ENCODE results near the gene ACOT8. TPM values are rescaled to one million over a fixed set of nuclear protein-coding genes. Genes with fewer than 3 reads are reported as not detected.

The ACOT8 gene
- total RNA-seq, 1 donor from 2014 or later = 13.4 TPM

DNA sequence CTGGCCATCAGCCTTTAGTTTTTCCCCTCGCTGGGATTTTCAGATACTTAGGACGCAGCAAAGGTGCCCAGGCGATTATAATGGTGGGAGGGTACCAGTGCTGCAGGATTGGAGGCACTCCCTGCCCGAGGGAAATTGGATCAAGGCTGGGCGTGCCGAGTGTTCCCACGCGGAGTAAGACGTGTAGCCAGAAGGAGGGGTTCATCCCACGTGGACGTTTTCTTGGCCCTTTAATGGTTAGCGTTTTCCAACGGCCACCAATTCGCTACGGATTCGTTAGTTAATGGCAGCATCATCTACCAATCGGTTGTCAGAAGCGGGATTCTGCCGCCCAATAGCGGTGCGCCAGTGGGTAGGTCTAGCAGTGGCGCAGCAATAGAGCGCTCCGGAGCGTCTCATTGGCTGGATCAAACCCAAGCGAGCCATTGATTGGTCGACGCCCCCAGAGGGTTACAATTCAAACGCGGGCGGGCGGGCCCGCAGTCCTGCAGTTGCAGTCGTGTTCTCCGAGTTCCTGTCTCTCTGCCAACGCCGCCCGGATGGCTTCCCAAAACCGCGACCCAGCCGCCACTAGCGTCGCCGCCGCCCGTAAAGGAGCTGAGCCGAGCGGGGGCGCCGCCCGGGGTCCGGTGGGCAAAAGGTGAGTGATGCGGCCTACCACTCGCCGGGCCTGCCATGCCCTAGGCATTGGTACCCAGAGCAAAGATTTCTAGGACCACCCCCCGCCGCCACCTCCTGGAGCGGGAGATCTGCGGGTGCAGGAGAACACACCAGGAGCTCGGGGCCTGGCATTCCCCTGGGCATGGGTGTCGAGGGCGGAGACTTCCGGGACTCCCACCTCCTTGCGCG, 44.8 kb downstream of the ACOT8 start, which contains the start of gene UBE2C:
UBE2C (plus strand) TSS at position 488 of the 849 bp plus-strand sequence; CDS start at position 540, 52 bp downstream.
- peak within 1 kb of the TSS; percentile 92 for H3K4me2 ChIP-seq
- H3K9ac ChIP-seq = peak within 1 kb of the TSS; percentile 81
- Mint-ChIP-seq H3K9me3 (peaks cover 3% of the 10 kb centered on the region), H3K36me3 (peaks cover 45% of the 10 kb centered on the region), H3K27ac (peak within 1 kb of the TSS; percentile 95), H3K27me3 (ENCODE audit: insufficient read depth, low read depth) (no peaks in the 10 kb centered on the region), H3K4me3 (peak within 1 kb of the TSS; percentile 99), H3K4me1 (peaks cover 30% of the 10 kb centered on the region)
- peaks cover 16% of the 10 kb centered on the region for H3K4me1 ChIP-seq
- no peak within 1 kb of the TSS for H3K27ac ChIP-seq
- peak within 1 kb of the TSS; percentile 34 for H2AFZ ChIP-seq (replicated peaks)
- peaks cover 9% of the 10 kb centered on the region for H3K36me3 ChIP-seq
- DNase-seq (ENCODE audit: low spot score) = peak; percentile 98
- H3K27me3 ChIP-seq = no peaks in the 10 kb centered on the region
- peaks cover 40% of the 10 kb centered on the region for H3F3A ChIP-seq (ENCODE audit: low read depth)
- peak within 1 kb of the TSS; percentile 98 for H3K4me3 ChIP-seq
- no peaks in the 10 kb centered on the region for H3K9me3 ChIP-seq (ENCODE audit: low read depth)
- TF ChIP-seq EZH2 (IDR thresholded peaks at IDR 0.05) (no peak), EZH2phosphoT487 (IDR thresholded peaks at IDR 0.05) (no peak)
- TF ChIP-seq, protein P1, sequence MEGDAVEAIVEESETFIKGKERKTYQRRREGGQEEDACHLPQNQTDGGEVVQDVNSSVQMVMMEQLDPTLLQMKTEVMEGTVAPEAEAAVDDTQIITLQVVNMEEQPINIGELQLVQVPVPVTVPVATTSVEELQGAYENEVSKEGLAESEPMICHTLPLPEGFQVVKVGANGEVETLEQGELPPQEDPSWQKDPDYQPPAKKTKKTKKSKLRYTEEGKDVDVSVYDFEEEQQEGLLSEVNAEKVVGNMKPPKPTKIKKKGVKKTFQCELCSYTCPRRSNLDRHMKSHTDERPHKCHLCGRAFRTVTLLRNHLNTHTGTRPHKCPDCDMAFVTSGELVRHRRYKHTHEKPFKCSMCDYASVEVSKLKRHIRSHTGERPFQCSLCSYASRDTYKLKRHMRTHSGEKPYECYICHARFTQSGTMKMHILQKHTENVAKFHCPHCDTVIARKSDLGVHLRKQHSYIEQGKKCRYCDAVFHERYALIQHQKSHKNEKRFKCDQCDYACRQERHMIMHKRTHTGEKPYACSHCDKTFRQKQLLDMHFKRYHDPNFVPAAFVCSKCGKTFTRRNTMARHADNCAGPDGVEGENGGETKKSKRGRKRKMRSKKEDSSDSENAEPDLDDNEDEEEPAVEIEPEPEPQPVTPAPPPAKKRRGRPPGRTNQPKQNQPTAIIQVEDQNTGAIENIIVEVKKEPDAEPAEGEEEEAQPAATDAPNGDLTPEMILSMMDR (IDR thresholded peaks at IDR 0.05) = no peak
- H3K79me2 ChIP-seq (ENCODE audit: low read depth) = peaks cover 36% of the 10 kb centered on the region
- peaks cover 38% of the 10 kb centered on the region for H4K20me1 ChIP-seq (ENCODE audit: low read depth)

DNA sequence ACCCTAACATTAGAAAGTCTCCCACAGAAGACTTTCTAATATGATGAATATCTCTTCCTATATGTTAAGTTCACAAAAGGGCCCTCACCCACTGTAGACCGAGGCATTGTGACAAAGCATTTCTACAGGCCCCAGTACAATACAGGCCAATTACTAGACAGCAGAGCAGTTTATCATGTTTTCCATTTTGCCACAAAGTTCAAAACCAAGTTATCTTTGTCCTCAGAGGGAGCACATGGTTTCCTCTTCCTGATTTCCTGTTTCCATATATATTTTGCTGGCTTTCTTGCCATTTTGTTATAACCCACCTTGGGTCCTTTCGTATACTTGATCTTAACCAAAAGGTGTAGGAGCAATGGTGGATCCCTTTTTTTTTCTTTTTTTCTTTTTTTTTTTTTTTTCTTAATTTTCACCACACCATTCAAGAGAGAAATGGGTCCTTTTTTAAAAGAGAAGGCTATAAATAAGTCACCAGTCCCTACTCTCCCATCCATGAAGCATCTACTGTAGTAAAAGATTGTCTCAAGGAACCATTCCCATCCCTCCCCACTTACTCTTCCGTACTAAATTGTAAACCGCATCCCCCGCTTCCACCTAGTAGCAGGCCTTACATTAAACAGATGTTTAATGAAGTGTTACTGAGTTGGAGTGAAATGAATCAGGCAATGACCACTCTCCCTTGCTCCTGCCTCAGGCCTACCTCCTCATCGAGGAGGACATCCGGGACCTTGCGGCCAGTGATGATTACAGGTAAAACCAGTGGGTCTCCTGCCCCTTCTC, 46.8 kb downstream of the ACOT8 start:
- H3K4me1 ChIP-seq = peaks cover 16% of the 10 kb centered on the region
- TF ChIP-seq EZH2 (IDR thresholded peaks at IDR 0.05) = no peak
- TF ChIP-seq, protein P1 (IDR thresholded peaks at IDR 0.05) = no peak
- no peak for TF ChIP-seq EZH2phosphoT487 (IDR thresholded peaks at IDR 0.05)
- peaks cover 20% of the 10 kb centered on the region for H3F3A ChIP-seq (ENCODE audit: low read depth)
- no peak overlapping the region for H2AFZ ChIP-seq (replicated peaks)
- H3K4me3 Mint-ChIP-seq = no peak overlapping the region
- H3K27ac ChIP-seq = no peak overlapping the region
- no peak overlapping the region for H3K27ac Mint-ChIP-seq
- peaks cover 3% of the 10 kb centered on the region for H3K9me3 Mint-ChIP-seq
- peaks cover 18% of the 10 kb centered on the region for H4K20me1 ChIP-seq (ENCODE audit: low read depth)
- H3K9ac ChIP-seq = no peak overlapping the region
- DNase-seq (ENCODE audit: low spot score) = no peak
- H3K27me3 ChIP-seq = no peaks in the 10 kb centered on the region
- H3K4me3 ChIP-seq = no peak overlapping the region
- H3K36me3 Mint-ChIP-seq = peaks cover 38% of the 10 kb centered on the region
- peaks cover 22% of the 10 kb centered on the region for H3K4me1 Mint-ChIP-seq
- H3K27me3 Mint-ChIP-seq (ENCODE audit: insufficient read depth, low read depth) = peaks cover 2% of the 10 kb centered on the region
- H3K36me3 ChIP-seq = peaks cover 4% of the 10 kb centered on the region
- H3K4me2 ChIP-seq = no peak overlapping the region
- peaks cover 27% of the 10 kb centered on the region for H3K79me2 ChIP-seq (ENCODE audit: low read depth)
- no peaks in the 10 kb centered on the region for H3K9me3 ChIP-seq (ENCODE audit: low read depth)

DNA sequence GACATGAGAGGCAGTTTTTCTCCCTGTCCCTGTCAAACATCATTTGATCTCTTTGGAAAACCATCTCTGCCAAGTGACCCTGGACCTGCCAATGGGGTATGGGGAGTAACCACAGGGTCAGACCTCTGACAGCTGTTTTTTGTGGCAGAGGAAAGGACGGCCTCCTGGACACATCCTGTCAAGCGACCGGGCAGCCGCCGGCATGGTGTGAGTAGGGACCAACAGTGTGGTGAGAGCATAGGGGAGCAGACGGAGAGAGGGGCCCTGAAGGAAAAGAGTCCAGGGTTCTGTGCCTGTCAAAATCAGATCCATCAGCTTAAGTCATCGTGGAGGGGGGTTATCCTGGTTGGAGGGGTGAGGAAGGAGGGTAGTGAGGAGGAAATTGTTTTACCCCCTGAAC, 55.3 kb downstream of the ACOT8 start:
- Histone ChIP-seq H3K9me3 (ENCODE audit: low read depth) (no peaks in the 10 kb centered on the region), H4K20me1 (ENCODE audit: low read depth) (peaks cover 3% of the 10 kb centered on the region), H3F3A (ENCODE audit: low read depth) (peaks cover 13% of the 10 kb centered on the region), H3K27ac (no peak overlapping the region), H3K79me2 (ENCODE audit: low read depth) (no peaks in the 10 kb centered on the region), H2AFZ (replicated peaks) (no peak overlapping the region), H3K9ac (no peak overlapping the region), H3K4me1 (no peaks in the 10 kb centered on the region), H3K4me3 (no peak overlapping the region), H3K4me2 (no peak overlapping the region), H3K27me3 (no peaks in the 10 kb centered on the region), H3K36me3 (no peaks in the 10 kb centered on the region)
- H3K4me3 Mint-ChIP-seq = no peak overlapping the region
- no peak overlapping the region for H3K27ac Mint-ChIP-seq
- DNase-seq (ENCODE audit: low spot score) = no peak
- H3K9me3 Mint-ChIP-seq = no peaks in the 10 kb centered on the region
- H3K36me3 Mint-ChIP-seq = peaks cover 8% of the 10 kb centered on the region
- TF ChIP-seq EZH2 (IDR thresholded peaks at IDR 0.05) (no peak), EZH2phosphoT487 (IDR thresholded peaks at IDR 0.05) (no peak)
- TF ChIP-seq, protein P1 (IDR thresholded peaks at IDR 0.05) = no peak
- H3K27me3 Mint-ChIP-seq (ENCODE audit: insufficient read depth, low read depth) = peaks cover 2% of the 10 kb centered on the region
- H3K4me1 Mint-ChIP-seq = peaks cover 2% of the 10 kb centered on the region

Data from neural progenitor cell (in vitro differentiated cells).